ENCODE measurements around the gene MTERF4. TPM values are rescaled to one million over a fixed set of nuclear protein-coding genes. Genes with fewer than 3 reads are reported as not detected.
"Not testable (repeated sequence)": the region's sequence is repeated elsewhere in the genome, so short reads cannot be mapped to it uniquely, and the experiment has no call there.

MTERF4 gene
- total RNA-seq, 4 donors from 2014 or later: 28.9 to 60.5 (median 38.9) TPM

- no peak overlapping the region for H3K27ac ChIP-seq
- WGBS, 2 donors: 92 to 93% methylated on average over 5 of the region's 5 CpGs
- H3K27me3 ChIP-seq: no peaks in the 10 kb centered on the region
- H3K4me1 ChIP-seq: peaks cover 0 to 40% (median 13%) of the 10 kb centered on the region in 4 donors
- H3K36me3 ChIP-seq: peaks cover 0 to 56% (median 0%) of the 10 kb centered on the region in 3 donors
- TF ChIP-seq EP300 (IDR thresholded peaks at IDR 0.05) (no peak), CTCF (IDR thresholded peaks at IDR 0.05) (no peak), POLR2A (IDR thresholded peaks at IDR 0.05) (no peak)
- no peak overlapping the region for H3K4me3 ChIP-seq
- no peak for DNase-seq (ENCODE audit: low spot score in 2 of 2)
- H3K9me3 ChIP-seq: no peaks in the 10 kb centered on the region
These were observed 2.8 kb downstream of the MTERF4 start for GRCh38 chr2:241099246-241099645.

- Histone ChIP-seq H3K36me3 (peaks cover 0 to 78% (median 3%) of the 10 kb centered on the region in 3 donors), H3K27me3 (no peaks in the 10 kb centered on the region), H3K27ac (no peak overlapping the region), H3K4me1 (peaks cover 0 to 35% (median 7%) of the 10 kb centered on the region in 4 donors), H3K9me3 (no peaks in the 10 kb centered on the region), H3K4me3 (no peak overlapping the region)
- 90 to 92% methylated on average over 8 of the region's 8 CpGs for WGBS, 2 donors
- TF ChIP-seq EP300 (IDR thresholded peaks at IDR 0.05) (no peak), CTCF (IDR thresholded peaks at IDR 0.05) (no peak), POLR2A (IDR thresholded peaks at IDR 0.05) (no peak)
- no peak for DNase-seq (ENCODE audit: low spot score in 2 of 2)
These were observed 5.1 kb downstream of the MTERF4 start for GRCh38 chr2:241096979-241097378.

- no peak overlapping the region for H3K27ac ChIP-seq
- 83 to 88% methylated on average over 14 of the region's 14 CpGs for WGBS, 2 donors
- TF ChIP-seq EP300 (IDR thresholded peaks at IDR 0.05) (no peak), POLR2A (IDR thresholded peaks at IDR 0.05) (no peak), CTCF (IDR thresholded peaks at IDR 0.05) (no peak)
- H3K36me3 ChIP-seq: peaks cover 0 to 91% (median 3%) of the 10 kb centered on the region in 3 donors
- H3K27me3 ChIP-seq: no peaks in the 10 kb centered on the region
- no peak for DNase-seq (ENCODE audit: low spot score in 2 of 2)
- H3K4me3 ChIP-seq: no peak overlapping the region
- H3K9me3 ChIP-seq: no peaks in the 10 kb centered on the region
- H3K4me1 ChIP-seq: peaks cover 0 to 33% (median 2%) of the 10 kb centered on the region in 4 donors
These were observed 6.3 kb downstream of the MTERF4 start for GRCh38 chr2:241095594-241096290.

GRCh38 chr2:241094924-241095420 lies 7.1 kb downstream of the MTERF4 start:
- no peaks in the 10 kb centered on the region for H3K27me3 ChIP-seq
- no peaks in the 10 kb centered on the region for H3K9me3 ChIP-seq
- DNase-seq (ENCODE audit: low spot score in 2 of 2): no peak
- 75 to 82% methylated on average over 6 of the region's 6 CpGs for WGBS, 2 donors
- peaks cover 0 to 25% (median 0%) of the 10 kb centered on the region in 4 donors for H3K4me1 ChIP-seq
- TF ChIP-seq EP300 (IDR thresholded peaks at IDR 0.05) (no peak), POLR2A (IDR thresholded peaks at IDR 0.05) (no peak), CTCF (IDR thresholded peaks at IDR 0.05) (no peak)
- peaks cover 0 to 98% (median 3%) of the 10 kb centered on the region in 3 donors for H3K36me3 ChIP-seq
- no peak overlapping the region for H3K27ac ChIP-seq
- no peak overlapping the region for H3K4me3 ChIP-seq

- no peak overlapping the region for H3K27ac ChIP-seq
- H3K36me3 ChIP-seq: peaks cover 0 to 98% (median 3%) of the 10 kb centered on the region in 3 donors
- no peak for DNase-seq (ENCODE audit: low spot score in 2 of 2)
- H3K9me3 ChIP-seq: no peaks in the 10 kb centered on the region
- peaks cover 0 to 19% (median 0%) of the 10 kb centered on the region in 4 donors for H3K4me1 ChIP-seq
- TF ChIP-seq POLR2A (IDR thresholded peaks at IDR 0.05) (no peak), EP300 (IDR thresholded peaks at IDR 0.05) (no peak), CTCF (IDR thresholded peaks at IDR 0.05) (no peak)
- 59 to 65% methylated on average over 7 of the region's 7 CpGs for WGBS, 2 donors
- H3K4me3 ChIP-seq: no peak overlapping the region
- H3K27me3 ChIP-seq: no peaks in the 10 kb centered on the region
These were observed 7.9 kb downstream of the MTERF4 start for GRCh38 chr2:241094172-241094571.

GRCh38 chr2:241093133-241093781 lies 8.8 kb downstream of the MTERF4 start:
- not testable (repeated sequence) for H3K27me3 ChIP-seq; H3K27ac ChIP-seq; H3K4me3 ChIP-seq; H3K9me3 ChIP-seq; DNase-seq (ENCODE audit: low spot score in 2 of 2)
- H3K4me1 ChIP-seq: peaks cover 0 to 13% (median 0%) of the 10 kb centered on the region in 4 donors
- 71 to 80% methylated on average over 10 of the region's 10 CpGs for WGBS, 2 donors
- H3K36me3 ChIP-seq: peaks cover under 1 to 100% (median 3%) of the 10 kb centered on the region in 3 donors
